Stimulated activated naive CD8-positive, alpha-beta T cell treated with anti-CD3 and anti-CD28 coated beads, Interleukin-15, Interleukin-2, amounts not matched to agents 100 U/mL and 50 U/mL, for 24 hours (primary cell): ENCODE measurements around the gene DLG2.

ENCODE experiments used
- ATAC-seq: fragments of 150-1000 bp; cut with Tn5 transposase; one replicate; pipeline ENCODE4 v1.10.0; 2021
- DNase-seq: peaks from one replicate; pipeline ENCODE4 v3.0.0; 2021

DLG2 gene

DNA sequence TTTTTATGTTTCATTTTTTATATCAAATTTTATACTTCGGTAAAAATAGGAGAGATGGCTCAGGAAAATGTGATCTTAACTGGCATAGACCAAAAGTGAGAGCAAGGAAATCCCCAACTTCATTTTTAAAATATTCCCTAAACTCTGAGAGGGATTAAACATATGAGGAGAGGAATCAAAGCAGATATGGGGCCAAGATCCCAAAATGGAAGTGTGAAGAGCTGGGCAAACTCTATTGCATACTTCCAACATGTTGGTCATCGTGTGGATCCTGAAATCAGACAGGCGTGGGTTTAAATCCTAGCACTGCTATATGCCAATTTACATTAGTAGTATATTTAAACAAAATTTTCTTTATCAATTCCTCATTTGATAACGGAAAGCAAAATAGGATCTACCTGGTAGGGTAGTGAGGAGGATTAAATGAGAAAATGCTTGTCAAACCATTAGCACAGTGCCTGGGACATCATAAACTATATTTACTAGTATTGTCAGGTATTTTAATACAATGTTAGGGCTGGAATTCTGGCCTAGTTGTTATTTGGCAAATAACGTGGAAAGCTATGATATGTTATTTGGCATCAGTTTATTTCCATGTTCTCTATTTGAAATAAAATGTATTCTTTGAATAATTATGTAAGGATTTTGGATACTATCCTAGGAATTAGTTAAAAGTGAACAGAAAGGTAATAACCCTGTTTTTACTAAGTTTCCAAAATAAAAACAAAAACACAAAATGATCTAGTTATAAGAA, 1948.1 kb downstream of the DLG2 start:
- no peak for ATAC-seq
- DNase-seq: no peak

DNA sequence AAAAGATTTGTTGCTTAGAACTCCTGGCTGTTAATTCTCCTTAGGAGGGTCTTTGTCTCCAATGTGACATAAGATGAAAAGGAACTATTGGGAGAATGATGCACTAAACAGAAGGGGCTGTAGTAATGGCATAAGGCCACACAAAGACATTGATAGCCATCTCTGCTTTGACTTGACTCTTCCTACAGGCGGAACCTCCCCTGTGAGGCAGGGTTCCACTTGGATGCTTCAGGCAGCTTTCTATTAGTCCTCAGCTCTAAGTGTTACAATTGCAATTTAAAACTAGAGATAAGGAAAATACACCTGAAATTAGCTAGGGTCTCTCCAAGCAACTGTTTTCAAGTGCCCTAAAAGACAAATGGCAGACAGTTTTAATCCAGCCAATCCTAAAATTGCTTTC, 1949.4 kb downstream of the DLG2 start:
- ATAC-seq (no peak), DNase-seq (no peak)

DNA sequence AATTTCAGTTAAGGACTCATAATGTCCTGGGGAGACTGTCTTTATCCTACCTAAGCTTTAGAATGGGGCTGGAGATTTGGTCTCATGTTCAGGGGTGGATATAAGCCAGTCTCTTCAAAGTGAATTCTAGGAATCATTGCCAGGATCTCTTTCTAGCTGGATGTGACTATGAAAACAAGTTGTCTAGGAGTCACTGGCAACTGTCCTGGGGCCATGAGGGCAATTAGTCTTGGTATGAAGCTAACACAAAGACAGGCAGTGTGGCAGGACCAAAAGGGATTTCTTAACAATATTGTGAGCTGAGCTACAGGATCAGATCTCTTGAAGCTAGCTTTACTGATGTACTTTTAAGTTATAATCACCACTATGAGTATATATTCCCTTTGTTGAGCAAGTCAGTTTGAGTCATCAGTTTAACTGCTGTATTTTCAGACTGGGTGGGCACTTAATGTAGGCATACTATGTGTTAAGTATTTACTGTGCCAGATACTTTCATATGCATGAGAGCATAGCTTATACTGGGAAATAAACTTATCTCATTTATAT, 1951.0 kb downstream of the DLG2 start:
- DNase-seq (no peak), ATAC-seq (no peak)

DNA sequence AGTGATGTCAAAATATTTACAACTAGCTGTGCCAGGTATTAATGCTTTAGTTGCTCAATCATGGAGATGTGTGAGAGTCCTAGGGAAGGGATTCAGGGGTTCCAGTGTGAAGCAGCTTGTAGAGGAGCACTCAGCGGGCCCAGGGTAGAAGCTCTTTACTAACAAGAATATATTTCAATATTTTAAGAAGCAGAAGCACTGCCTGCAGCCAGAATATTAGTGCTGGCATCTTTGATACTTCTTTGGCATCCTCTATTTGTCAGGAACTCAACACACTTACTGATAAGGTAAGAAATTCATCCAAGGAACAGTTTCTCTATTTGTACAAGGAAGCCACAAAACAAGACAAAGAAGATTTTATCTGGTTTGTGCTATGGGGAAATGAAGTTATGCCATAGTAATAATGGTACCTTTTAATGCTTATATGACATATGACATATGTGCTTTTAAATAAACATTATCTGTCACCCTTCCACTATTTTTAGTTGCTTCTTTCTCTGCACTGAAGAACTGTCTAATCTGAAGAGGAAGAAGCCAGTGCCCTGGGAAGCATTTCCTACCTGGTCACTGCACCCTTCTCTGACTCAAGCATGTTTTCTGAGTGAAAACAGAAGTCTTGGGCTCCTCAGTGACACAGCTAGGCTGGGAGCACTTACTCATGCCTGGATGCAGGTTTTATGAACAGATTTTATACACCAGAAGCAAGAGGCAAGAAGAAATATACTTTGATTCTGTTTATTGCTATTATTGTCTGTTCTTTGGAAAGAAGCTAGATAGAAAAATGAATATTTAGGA, 1952.8 kb downstream of the DLG2 start:
- DNase-seq (no peak), ATAC-seq (no peak)

DNA sequence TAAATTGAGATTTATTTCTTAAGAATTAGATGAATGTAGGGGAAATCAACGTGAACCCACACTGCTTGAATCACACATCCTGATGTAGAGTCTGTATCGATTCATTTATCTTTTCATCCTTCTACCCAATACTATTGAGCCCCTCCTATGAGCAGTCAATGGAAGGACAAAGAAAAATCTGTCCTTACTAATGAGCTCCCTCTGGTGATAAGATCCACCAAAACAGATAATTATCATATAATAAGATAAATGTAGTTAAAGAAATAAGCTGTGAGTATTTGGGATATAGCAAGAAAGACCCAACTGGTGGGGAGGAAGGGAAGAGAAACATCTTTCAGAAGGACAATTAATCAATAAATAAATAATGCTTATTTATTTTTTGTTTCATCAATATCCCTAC, 1955.9 kb downstream of the DLG2 start:
- DNase-seq: no peak
- ATAC-seq: no peak

DNA sequence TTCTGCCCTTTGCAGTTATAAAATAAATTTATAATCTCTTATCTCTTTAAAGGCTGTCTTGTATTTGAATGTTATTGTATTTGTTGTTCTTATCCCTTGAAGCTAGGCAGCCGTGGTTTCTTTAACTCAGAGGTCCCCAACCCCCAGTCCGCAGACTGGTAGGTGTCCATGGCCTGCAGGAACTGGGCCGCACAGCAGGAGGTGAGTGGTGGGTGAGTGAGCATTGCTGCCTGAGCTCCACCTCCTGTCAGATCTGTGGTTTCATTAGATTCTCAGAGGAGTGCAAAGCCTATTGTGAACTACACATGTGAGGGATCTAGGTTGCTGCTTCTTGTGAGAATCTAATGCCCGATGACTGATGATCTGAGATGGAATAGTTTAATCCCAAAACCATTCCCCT, 1961.0 kb downstream of the DLG2 start:
- DNase-seq: no peak
- no peak for ATAC-seq

DNA sequence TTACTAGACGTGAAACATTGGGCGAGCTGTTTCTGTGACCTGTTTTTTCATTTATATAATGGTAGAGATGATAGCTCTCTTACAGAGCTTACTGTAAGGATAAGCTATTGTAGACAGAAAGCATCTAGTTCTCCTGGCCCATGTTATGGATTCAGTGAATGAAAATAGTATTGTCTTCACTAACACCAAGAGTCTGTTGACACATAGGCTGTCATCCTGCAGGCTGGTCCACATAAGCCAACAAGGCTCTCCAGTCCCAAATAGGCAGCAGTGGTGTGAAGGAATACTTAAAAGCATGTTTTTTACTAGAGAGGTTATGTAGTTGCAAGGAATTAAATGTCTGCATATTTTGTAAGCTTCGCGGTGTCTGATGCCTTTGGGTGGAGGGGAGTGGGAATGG, 1963.2 kb downstream of the DLG2 start:
- no peak for DNase-seq

DNA sequence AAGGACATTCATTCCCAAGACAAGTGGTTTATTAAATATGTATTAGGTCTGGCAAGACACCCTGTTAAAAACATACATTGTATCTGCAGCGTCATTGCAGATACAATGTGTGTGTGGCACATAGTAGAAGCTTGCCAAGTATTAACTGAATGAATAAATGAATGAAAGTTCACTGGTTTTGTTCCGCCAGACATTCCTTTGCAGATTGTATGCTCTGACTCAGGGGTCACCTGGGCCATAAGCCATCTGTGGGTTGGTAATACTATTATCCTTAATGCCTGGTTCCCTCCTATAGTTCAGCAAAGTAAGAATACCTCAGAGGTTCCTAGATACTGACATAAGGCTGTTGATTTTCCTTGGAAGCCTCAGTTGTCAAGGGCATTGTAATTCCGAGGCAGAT, 1963.7 kb downstream of the DLG2 start:
- DNase-seq (no peak), ATAC-seq (no peak)

More for the DNA sequence above, 1963.2 kb downstream of the DLG2 start:
- no peak for ATAC-seq

DNA sequence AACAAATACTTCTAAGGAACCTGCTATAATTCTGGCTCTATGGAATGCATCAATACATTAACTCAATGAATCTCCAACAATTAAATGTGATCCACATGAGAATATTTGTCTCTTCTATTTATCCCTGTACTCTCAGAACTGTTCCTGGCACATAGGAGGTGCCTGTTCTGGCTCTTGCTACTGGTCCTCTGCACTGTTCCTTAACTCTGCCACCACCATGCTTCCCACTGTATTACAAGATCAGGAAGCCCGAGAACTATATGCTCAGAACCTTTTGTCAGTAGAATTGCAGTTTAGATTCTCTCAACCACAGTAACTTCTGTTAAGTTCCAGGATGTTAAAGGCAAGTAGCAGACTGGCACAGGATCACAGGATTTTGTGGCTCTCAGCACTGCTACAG, 1964.7 kb downstream of the DLG2 start:
- ATAC-seq (no peak), DNase-seq (no peak)

DNA sequence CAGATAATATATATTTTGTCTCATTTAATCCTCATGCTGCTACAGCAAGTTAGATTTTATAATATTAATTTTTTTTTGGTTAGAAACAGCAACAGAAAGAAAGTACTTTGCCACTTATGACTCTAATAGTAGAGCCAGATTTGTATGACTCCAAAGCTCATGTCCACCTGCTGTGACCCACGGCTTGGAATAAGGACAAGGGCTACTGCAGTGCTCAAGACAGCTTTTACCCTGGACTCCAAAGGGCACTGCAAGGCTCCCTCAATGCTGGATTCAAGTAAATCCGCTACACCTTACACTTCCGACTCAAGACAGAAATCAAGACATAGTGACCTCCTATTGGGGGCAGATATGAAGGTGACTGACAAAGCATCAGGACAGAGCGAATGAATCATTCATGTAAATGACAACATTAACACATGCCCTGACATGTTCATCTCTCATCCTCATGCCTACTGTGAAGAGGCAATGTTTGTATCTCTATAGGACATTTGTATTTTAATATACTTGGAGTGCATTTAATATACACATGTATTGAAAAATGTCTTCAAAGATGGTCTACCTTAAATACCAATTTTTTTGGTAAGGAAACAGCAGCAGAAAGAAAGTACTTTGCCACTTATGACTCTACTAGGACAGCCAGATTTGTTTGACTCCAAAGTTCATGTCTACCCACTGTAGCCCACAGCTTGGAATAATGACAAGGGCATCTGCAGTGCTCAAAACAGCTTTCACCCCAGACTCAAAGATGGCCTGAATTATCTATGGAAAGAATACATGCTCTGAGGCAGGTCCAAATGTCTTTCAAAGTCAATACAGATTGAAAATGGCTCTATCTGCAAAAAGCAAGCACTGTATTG, 1965.4 kb downstream of the DLG2 start:
- ATAC-seq (no peak), DNase-seq (no peak)

DNA sequence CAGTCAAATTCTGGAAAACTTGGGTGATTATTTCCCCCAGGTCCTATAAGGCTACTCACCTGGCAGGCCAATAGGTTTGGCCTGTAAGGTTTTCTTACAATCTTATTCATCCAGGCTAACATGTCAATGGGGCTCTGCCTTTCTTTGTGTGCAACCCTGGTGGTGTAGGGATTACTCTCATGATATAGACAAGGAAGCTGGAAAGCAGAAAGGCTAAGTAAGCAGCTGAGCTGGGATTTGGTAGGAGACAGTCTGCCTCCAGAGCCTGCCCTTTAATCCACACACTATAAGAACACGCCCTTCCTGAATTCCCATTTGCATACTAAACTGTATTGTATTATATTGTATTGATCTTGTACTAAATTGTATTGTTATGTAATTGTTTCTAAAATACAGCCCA, 1967.7 kb downstream of the DLG2 start:
- ATAC-seq (no peak), DNase-seq (no peak)

DNA sequence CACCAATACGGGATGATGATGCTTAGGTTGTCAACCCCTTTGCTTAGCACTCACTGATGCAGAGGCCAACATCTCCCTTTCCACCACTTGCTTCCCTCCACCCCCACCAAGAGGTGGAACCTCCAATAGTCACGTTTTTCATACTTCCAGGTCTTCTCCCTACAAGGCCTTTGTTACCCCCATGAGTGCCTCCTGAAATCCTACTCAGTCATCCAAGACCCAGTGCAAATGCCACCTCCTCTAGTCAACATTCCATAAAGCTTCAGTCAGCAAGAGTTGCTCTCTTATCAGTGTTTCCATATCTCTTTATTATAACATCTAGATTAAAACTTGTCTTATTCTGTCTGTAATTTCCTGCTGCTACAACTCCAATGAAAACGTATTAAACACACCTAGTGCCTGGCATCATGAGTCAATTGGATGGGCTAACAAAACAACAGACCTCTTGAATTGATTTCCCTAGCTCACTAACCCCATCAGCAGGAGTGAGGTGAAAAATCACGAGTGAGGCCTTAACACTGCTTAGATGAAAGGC, 1970.3 kb downstream of the DLG2 start:
- no peak for DNase-seq
- no peak for ATAC-seq

DNA sequence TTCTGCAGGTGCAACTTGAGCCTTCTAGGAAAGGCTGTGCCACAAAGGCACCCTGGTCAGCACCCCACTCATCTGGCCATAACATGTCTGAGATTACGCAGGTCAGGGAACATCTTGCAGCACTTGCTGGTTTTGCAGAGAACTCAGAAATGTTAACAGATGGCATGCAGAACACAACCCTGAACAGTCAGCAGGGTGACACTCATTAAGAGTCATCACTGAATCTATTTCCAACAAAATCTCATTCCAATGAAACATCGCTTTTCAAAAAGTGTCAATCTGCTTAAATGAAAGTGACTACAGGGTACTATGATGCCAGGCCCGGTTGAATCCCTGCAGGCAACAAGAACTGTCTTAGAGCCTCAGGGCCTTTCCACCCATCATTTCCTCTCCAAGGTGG, 1971.2 kb downstream of the DLG2 start:
- ATAC-seq (no peak), DNase-seq (no peak)

DNA sequence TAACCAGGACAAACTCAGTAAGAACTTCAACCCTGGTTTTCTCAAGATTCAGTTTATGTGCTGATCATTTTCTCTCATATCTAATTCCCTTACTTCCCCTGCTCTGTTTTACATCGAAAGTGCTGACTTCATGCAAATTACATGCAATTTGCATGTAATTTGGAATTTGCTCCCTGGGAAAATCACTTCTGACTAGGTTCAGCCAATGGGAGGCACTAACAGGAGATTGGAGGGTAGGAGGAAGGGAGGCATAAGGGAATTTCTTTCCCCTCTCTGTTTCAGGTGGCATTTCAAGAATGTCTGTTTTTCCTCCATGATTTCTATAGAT, 1977.7 kb downstream of the DLG2 start:
- ATAC-seq (no peak), DNase-seq (no peak)

DNA sequence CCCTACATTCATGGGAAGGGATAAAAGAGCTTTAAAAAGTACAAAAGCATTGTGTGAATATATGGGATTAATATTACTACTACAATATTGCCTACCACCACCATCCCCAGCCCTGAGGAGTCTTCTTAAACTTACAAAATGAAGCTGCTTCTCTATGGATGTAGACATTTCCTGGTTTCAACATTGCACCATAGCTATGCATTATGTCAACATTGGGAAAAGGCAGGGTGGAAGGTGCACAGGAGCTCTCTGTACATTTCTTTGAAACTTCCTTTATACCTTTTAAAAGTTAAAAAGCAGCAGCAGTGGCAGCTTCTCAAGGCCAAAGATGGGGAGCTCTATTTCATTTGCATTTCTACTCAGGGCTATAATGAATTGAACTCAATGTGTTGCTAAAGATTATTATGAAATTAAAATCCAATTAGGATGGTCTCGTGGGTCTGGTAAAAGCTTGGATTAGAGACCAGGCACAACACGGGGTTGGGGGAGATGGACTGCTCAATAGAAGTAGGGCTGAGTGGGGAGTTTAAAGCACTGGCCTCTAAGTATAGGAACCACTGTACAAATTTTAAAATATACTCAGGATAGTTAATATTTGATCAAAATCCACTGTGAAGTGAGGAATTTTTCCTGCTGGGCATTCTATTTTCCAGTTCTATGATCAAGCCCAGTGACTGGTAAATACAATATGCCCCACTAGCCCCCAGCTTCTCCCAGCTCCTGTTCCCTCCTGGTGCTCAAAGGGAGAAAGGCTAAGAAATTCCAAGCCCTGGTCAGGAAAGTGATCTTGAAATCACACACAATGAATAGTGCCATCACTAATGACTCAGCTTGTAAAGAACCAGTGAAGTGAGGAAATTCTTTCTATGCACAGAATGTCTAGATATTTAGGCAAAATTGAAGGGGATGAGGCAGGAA, 1978.3 kb downstream of the DLG2 start:
- DNase-seq (no peak), ATAC-seq (no peak)

DNA sequence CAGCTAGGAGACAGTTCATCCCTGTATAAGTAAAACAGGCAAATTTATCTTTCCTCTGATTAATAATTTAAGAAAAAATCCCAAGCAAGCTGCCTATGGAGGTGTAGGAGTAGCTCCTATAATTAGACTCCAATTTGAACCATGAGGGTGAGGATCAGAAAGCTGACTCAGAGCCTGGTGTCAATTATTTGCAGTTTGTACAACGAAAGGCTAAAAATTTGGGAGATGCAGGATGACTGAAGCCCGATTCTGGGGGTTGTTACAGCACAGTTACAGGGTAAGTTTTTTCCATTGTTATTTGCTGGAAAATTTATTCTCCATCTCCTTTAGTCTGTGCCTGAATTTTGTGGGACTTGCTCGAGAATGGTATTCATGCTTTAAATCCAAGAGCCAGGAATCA, 1981.6 kb downstream of the DLG2 start:
- ATAC-seq (no peak), DNase-seq (no peak)

DNA sequence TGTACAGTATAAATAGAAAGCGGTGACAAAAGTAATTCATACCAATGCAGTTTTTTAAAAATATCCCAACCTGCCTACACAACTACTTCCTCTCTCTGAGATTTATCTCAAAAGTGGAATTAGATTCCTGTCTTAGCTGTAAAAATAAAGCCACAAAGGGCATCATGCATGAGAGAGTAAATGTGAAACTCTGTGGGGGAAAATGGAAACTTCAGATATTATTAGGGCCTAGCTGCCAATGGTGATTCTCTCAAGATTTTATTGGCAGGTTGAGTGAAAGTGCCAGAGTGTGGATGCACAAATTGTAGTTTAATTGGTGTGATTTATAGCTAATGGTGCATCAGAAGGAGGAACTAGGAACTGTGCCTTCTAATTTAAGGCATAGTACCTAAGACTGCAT, 1984.0 kb downstream of the DLG2 start:
- ATAC-seq (no peak), DNase-seq (no peak)

DNA sequence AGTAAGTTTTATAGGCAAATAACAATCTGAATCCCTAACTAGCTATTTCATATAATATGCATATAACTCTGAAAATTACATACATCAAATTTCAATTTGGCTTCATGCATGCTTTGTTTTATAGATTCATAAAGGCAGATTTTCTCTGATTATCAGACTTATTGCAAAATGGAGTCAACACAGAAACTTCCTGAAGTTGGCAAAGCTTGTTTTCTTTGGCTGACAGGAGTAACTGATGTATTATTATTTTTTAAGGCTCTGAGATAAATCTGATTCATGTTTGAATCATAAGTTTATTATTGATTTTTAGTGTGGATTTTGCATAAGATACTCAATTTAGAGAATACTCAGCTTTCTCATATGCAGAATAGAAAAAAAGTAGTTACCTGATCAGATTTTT, 1984.6 kb downstream of the DLG2 start:
- DNase-seq (no peak), ATAC-seq (no peak)

DNA sequence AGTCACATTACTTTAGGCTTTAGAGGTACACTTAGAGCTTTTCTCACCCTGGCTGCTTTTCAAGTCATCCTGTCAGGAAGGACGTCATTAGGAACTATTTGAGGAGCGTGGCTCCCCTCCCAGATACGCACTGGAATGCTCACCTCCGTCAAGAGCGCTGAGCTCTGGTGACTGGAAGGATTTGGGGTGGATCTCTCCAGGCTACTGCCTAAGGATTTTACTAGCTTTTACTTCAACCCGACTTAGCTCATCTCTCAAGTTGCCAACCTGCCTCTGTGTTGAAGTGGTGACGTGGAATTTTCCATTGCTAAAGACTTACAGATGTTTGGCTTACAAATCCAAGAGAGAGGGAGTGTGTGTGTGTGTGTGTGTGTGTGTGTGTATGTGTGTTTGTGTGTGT, 1985.6 kb downstream of the DLG2 start:
- DNase-seq: no peak
- ATAC-seq: no peak

DNA sequence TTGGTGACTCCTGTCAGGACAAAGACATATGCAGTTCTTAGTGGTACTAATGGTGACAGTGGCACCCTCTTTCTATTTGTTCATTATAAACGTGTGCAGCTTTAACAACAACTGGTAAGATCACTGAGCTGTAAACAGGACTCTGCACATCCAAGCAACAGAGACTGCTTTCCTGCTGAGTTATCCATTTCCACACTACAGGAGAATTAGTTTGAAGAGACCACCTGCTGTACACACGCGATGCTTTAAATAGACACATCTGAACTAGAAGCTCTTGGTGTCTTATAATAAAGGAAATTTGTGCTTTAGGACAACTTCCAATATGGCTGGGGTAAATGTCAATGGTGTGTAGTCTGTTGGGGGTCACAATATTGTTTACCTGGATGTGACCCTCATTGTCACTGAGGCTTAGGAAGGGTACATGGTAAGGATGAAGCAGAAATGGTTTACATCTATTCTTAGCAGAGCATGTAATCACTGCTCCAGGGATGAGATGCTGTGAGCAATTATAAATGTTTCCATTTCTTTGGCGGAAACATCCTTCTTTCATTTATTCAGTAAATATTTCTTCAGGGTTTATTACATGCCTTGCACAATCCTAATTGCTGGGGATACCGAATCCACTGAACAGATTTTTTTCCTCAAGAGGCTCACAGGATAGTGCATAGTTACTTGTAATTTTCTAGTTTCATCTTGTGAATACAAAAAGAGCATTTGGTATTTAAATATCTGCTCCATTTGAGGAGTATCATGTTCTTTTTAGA, 1987.0 kb downstream of the DLG2 start:
- DNase-seq (no peak), ATAC-seq (no peak)

DNA sequence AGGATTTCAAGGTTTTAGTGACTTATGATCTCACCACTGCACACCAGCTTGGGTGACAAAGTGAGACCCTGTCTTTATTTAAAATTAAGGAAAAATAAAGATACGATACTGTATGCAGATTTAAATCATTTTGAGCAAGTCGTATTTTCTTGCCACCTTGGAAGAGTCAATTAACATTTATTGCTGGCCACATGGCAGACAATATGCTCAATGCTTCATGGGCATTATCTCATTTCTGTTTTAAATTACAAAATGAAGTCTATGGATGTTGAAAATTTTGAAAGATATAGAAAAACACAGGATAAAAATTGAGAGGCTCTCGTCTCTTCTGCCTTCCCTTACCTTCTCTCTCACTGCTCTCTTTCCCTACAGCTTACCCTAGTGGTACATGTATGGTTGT, 1992.0 kb downstream of the DLG2 start:
- DNase-seq (no peak), ATAC-seq (no peak)
